Measurements from ENCODE around the gene SLC9A7.
"Not testable (repeated sequence)": the region's sequence is repeated elsewhere in the genome, so short reads cannot be mapped to it uniquely, and the experiment has no call there.

Gene SLC9A7

GRCh38 chrX:46730765-46731164 lies 28.2 kb downstream of the SLC9A7 start:
- no peak for FAIRE-seq
- DNase-seq (ENCODE audit: insufficient read length, low spot score) = no peak
- TF ChIP-seq POLR2A (IDR thresholded peaks at IDR 0.05; ENCODE audit: low read depth, low read length) (no peak), TAF1 (IDR thresholded peaks at IDR 0.05; ENCODE audit: low read depth, low read length) (no peak), POLR2AphosphoS5 (IDR thresholded peaks at IDR 0.05; ENCODE audit: low read depth, low read length) (no peak), POU2F2 (IDR thresholded peaks at IDR 0.05; ENCODE audit: low read depth, low read length) (no peak), SPI1 (IDR thresholded peaks at IDR 0.05; ENCODE audit: low read depth, low read length) (no peak), PAX5 (IDR thresholded peaks at IDR 0.05; ENCODE audit: insufficient read depth, low read length, severe bottlenecking) (no peak)

- FAIRE-seq (no peak), DNase-seq (ENCODE audit: insufficient read length, low spot score) (no peak)
- TF ChIP-seq POU2F2 (IDR thresholded peaks at IDR 0.05; ENCODE audit: low read depth, low read length) (no peak), POLR2A (IDR thresholded peaks at IDR 0.05; ENCODE audit: low read depth, low read length) (no peak), POLR2AphosphoS5 (IDR thresholded peaks at IDR 0.05; ENCODE audit: low read depth, low read length) (no peak), SPI1 (IDR thresholded peaks at IDR 0.05; ENCODE audit: low read depth, low read length) (no peak), TAF1 (IDR thresholded peaks at IDR 0.05; ENCODE audit: low read depth, low read length) (no peak), PAX5 (IDR thresholded peaks at IDR 0.05; ENCODE audit: insufficient read depth, low read length, severe bottlenecking) (no peak)
These were observed 31.5 kb downstream of the SLC9A7 start for GRCh38 chrX:46727441-46727840.

GRCh38 chrX:46723569-46723927 lies 35.4 kb downstream of the SLC9A7 start:
- FAIRE-seq = peak; percentile 89
- DNase-seq (ENCODE audit: insufficient read length, low spot score) = not testable (repeated sequence)

- peak; percentile 86 for FAIRE-seq
These were observed 36.0 kb downstream of the SLC9A7 start for GRCh38 chrX:46722742-46723568.

GRCh38 chrX:46716796-46717195 lies 42.1 kb downstream of the SLC9A7 start:
- no peak for TF ChIP-seq POLR2A (IDR thresholded peaks at IDR 0.05; ENCODE audit: low read depth, low read length)
- no peak for TF ChIP-seq TAF1 (IDR thresholded peaks at IDR 0.05; ENCODE audit: low read depth, low read length)
- no peak for TF ChIP-seq POLR2AphosphoS5 (IDR thresholded peaks at IDR 0.05; ENCODE audit: low read depth, low read length)
- no peak for TF ChIP-seq PAX5 (IDR thresholded peaks at IDR 0.05; ENCODE audit: insufficient read depth, low read length, severe bottlenecking)
- TF ChIP-seq SPI1 (IDR thresholded peaks at IDR 0.05; ENCODE audit: low read depth, low read length) = no peak
- no peak for TF ChIP-seq POU2F2 (IDR thresholded peaks at IDR 0.05; ENCODE audit: low read depth, low read length)
- FAIRE-seq (peak; percentile 48), DNase-seq (ENCODE audit: insufficient read length, low spot score) (no peak)

More at GRCh38 chrX:46722742-46723568, 36.0 kb downstream of the SLC9A7 start:
- TF ChIP-seq TAF1 (IDR thresholded peaks at IDR 0.05; ENCODE audit: low read depth, low read length) (no peak), POLR2AphosphoS5 (IDR thresholded peaks at IDR 0.05; ENCODE audit: low read depth, low read length) (no peak), SPI1 (IDR thresholded peaks at IDR 0.05; ENCODE audit: low read depth, low read length) (no peak), PAX5 (IDR thresholded peaks at IDR 0.05; ENCODE audit: insufficient read depth, low read length, severe bottlenecking) (no peak), POLR2A (IDR thresholded peaks at IDR 0.05; ENCODE audit: low read depth, low read length) (no peak), POU2F2 (IDR thresholded peaks at IDR 0.05; ENCODE audit: low read depth, low read length) (no peak)
- no peak for DNase-seq (ENCODE audit: insufficient read length, low spot score)

GRCh38 chrX:46715997-46716396 lies 42.9 kb downstream of the SLC9A7 start:
- peak; percentile 31 for FAIRE-seq
- no peak for DNase-seq (ENCODE audit: insufficient read length, low spot score)
- TF ChIP-seq TAF1 (IDR thresholded peaks at IDR 0.05; ENCODE audit: low read depth, low read length) (no peak), POU2F2 (IDR thresholded peaks at IDR 0.05; ENCODE audit: low read depth, low read length) (no peak)

- DNase-seq (ENCODE audit: insufficient read length, low spot score) = no peak
- FAIRE-seq = peak; percentile 74
- TF ChIP-seq TAF1 (IDR thresholded peaks at IDR 0.05; ENCODE audit: low read depth, low read length) (no peak), POLR2A (IDR thresholded peaks at IDR 0.05; ENCODE audit: low read depth, low read length) (no peak), POU2F2 (IDR thresholded peaks at IDR 0.05; ENCODE audit: low read depth, low read length) (no peak)
These were observed 43.4 kb downstream of the SLC9A7 start for GRCh38 chrX:46715530-46715929.

- DNase-seq (ENCODE audit: insufficient read length, low spot score) = no peak
- TF ChIP-seq TAF1 (IDR thresholded peaks at IDR 0.05; ENCODE audit: low read depth, low read length) = no peak
- TF ChIP-seq POLR2AphosphoS5 (IDR thresholded peaks at IDR 0.05; ENCODE audit: low read depth, low read length) = no peak
- peak; percentile 76 for TF ChIP-seq SPI1 (IDR thresholded peaks at IDR 0.05; ENCODE audit: low read depth, low read length)
- FAIRE-seq = peak; percentile 74
These were observed 45.0 kb downstream of the SLC9A7 start for GRCh38 chrX:46713672-46714490.

- FAIRE-seq (peak; percentile 86), DNase-seq (ENCODE audit: insufficient read length, low spot score) (no peak)
- TF ChIP-seq POU2F2 (IDR thresholded peaks at IDR 0.05; ENCODE audit: low read depth, low read length) (no peak), POLR2A (IDR thresholded peaks at IDR 0.05; ENCODE audit: low read depth, low read length) (no peak)
These were observed 46.2 kb downstream of the SLC9A7 start for GRCh38 chrX:46712764-46713163.

GRCh38 chrX:46710927-46711623 lies 47.8 kb downstream of the SLC9A7 start:
- DNase-seq (ENCODE audit: insufficient read length, low spot score) = no peak
- FAIRE-seq = peak; percentile 97
- no peak for TF ChIP-seq PAX5 (IDR thresholded peaks at IDR 0.05; ENCODE audit: insufficient read depth, low read length, severe bottlenecking)
- peak; percentile 67 for TF ChIP-seq SPI1 (IDR thresholded peaks at IDR 0.05; ENCODE audit: low read depth, low read length)

Data from GM12891 (cell line).